IPS-20b (cell line): ENCODE results near the gene BTBD16.

Experiments
- H3K27ac ChIP-seq: one replicate; pipeline ENCODE4 v1.5.1; 2013; ENCODE audit warnings: low read length
- H3K27me3 ChIP-seq: 2 replicates; pipeline ENCODE4 v1.6.1; 2013; ENCODE audit warnings: mild to moderate bottlenecking, low read length, inconsistent platforms; ENCODE audit not compliant: insufficient read depth
- H3K36me3 ChIP-seq: 2 replicates; pipeline ENCODE4 v1.6.1; 2013; ENCODE audit warnings: low read depth, mild to moderate bottlenecking, inconsistent platforms, low read length, moderate library complexity; ENCODE audit not compliant: insufficient read depth
- H3K4me1 ChIP-seq: 2 replicates; pipeline ENCODE4 v1.6.1; 2013; ENCODE audit warnings: mild to moderate bottlenecking, control low read depth, inconsistent platforms, low read length, moderate library complexity; ENCODE audit not compliant: insufficient read depth
- H3K4me3 ChIP-seq: 2 replicates; pipeline ENCODE4 v1.5.1; 2013; ENCODE audit warnings: mild to moderate bottlenecking, low read length, inconsistent platforms
- H3K9ac ChIP-seq: 2 replicates; pipeline ENCODE4 v1.6.1; 2013; ENCODE audit warnings: low read depth, mild to moderate bottlenecking, inconsistent platforms, low read length, moderate library complexity
- H3K9me3 ChIP-seq: 2 replicates; pipeline ENCODE4 v1.6.1; 2013; ENCODE audit warnings: mild to moderate bottlenecking, low read depth, low read length, inconsistent platforms; ENCODE audit not compliant: insufficient read depth

BTBD16 gene

GRCh38 chr10:122352817-122353525 lies 81.9 kb downstream of the BTBD16 start:
- no peak overlapping the region for H3K9ac ChIP-seq
- H3K9me3 ChIP-seq, result no peaks in the 10 kb centered on the region
- no peak overlapping the region for H3K27ac ChIP-seq
- peaks cover 5% of the 10 kb centered on the region; the same call in 1 of the 2 replicates for H3K4me1 ChIP-seq
- H3K27me3 ChIP-seq, result no peaks in the 10 kb centered on the region
- H3K36me3 ChIP-seq, result no peaks in the 10 kb centered on the region
- no peak overlapping the region for H3K4me3 ChIP-seq

- Histone ChIP-seq H3K4me1 (peaks cover 5% of the 10 kb centered on the region; the same call in 1 of the 2 replicates), H3K9ac (no peak overlapping the region), H3K36me3 (no peaks in the 10 kb centered on the region), H3K27me3 (no peaks in the 10 kb centered on the region), H3K27ac (no peak overlapping the region), H3K4me3 (no peak overlapping the region), H3K9me3 (no peaks in the 10 kb centered on the region)
Observed at GRCh38 chr10:122354383-122354782, 83.3 kb downstream of the BTBD16 start.

- Histone ChIP-seq H3K27ac (no peak overlapping the region), H3K4me1 (no peaks in the 10 kb centered on the region), H3K9me3 (no peaks in the 10 kb centered on the region), H3K9ac (no peak overlapping the region), H3K36me3 (no peaks in the 10 kb centered on the region), H3K4me3 (no peak overlapping the region), H3K27me3 (no peaks in the 10 kb centered on the region)
Observed at GRCh38 chr10:122357685-122358084, 86.6 kb downstream of the BTBD16 start.

GRCh38 chr10:122359621-122360020 lies 88.5 kb downstream of the BTBD16 start:
- Histone ChIP-seq H3K4me3 (no peak overlapping the region), H3K27me3 (no peaks in the 10 kb centered on the region), H3K27ac (no peak overlapping the region), H3K9ac (no peak overlapping the region), H3K36me3 (no peaks in the 10 kb centered on the region), H3K9me3 (no peaks in the 10 kb centered on the region), H3K4me1 (no peaks in the 10 kb centered on the region)

- Histone ChIP-seq H3K36me3 (no peaks in the 10 kb centered on the region), H3K9ac (no peak overlapping the region), H3K27ac (no peak overlapping the region), H3K4me1 (no peaks in the 10 kb centered on the region), H3K27me3 (no peaks in the 10 kb centered on the region), H3K9me3 (no peaks in the 10 kb centered on the region), H3K4me3 (no peak overlapping the region)
Observed at GRCh38 chr10:122361046-122361445, 90.0 kb downstream of the BTBD16 start.

GRCh38 chr10:122362031-122362592 lies 91.0 kb downstream of the BTBD16 start:
- no peak overlapping the region for H3K9ac ChIP-seq
- no peaks in the 10 kb centered on the region for H3K36me3 ChIP-seq
- H3K27me3 ChIP-seq, result no peaks in the 10 kb centered on the region
- no peaks in the 10 kb centered on the region for H3K4me1 ChIP-seq
- no peak overlapping the region for H3K4me3 ChIP-seq
- no peaks in the 10 kb centered on the region for H3K9me3 ChIP-seq
- H3K27ac ChIP-seq, result no peak overlapping the region

GRCh38 chr10:122362621-122363020 lies 91.5 kb downstream of the BTBD16 start:
- H3K27ac ChIP-seq, result no peak overlapping the region
- H3K9ac ChIP-seq, result no peak overlapping the region
- 0 out of 2 replicates have a peak, but pooled peaks cover 2% of the 10 kb centered on the region for H3K9me3 ChIP-seq
- H3K4me1 ChIP-seq, result no peaks in the 10 kb centered on the region
- no peaks in the 10 kb centered on the region for H3K36me3 ChIP-seq
- no peaks in the 10 kb centered on the region for H3K27me3 ChIP-seq
- H3K4me3 ChIP-seq, result no peak overlapping the region

GRCh38 chr10:122363311-122363710 lies 92.2 kb downstream of the BTBD16 start:
- Histone ChIP-seq H3K27ac (no peak overlapping the region), H3K27me3 (no peaks in the 10 kb centered on the region), H3K36me3 (no peaks in the 10 kb centered on the region), H3K4me1 (peaks cover 1% of the 10 kb centered on the region; the same call in 1 of the 2 replicates), H3K9ac (no peak overlapping the region), H3K4me3 (no peak overlapping the region), H3K9me3 (0 out of 2 replicates have a peak, but pooled peaks cover 3% of the 10 kb centered on the region)

GRCh38 chr10:122363722-122364463 lies 92.8 kb downstream of the BTBD16 start:
- Histone ChIP-seq H3K9ac (no peak overlapping the region), H3K36me3 (no peaks in the 10 kb centered on the region), H3K9me3 (0 out of 2 replicates have a peak, but pooled peaks cover 3% of the 10 kb centered on the region), H3K27me3 (no peaks in the 10 kb centered on the region), H3K4me1 (peaks cover 7% of the 10 kb centered on the region; the same call in 1 of the 2 replicates), H3K4me3 (no peak overlapping the region), H3K27ac (no peak overlapping the region)

GRCh38 chr10:122368502-122369254 lies 97.6 kb downstream of the BTBD16 start:
- no peaks in the 10 kb centered on the region for H3K36me3 ChIP-seq
- H3K9me3 ChIP-seq, result 0 out of 2 replicates have a peak, but pooled peaks cover 3% of the 10 kb centered on the region
- H3K4me3 ChIP-seq, result no peak overlapping the region
- H3K27me3 ChIP-seq, result peaks cover 11% of the 10 kb centered on the region
- no peak overlapping the region for H3K27ac ChIP-seq
- no peak overlapping the region for H3K9ac ChIP-seq
- H3K4me1 ChIP-seq, result peaks cover 8% of the 10 kb centered on the region; the same call in 1 of the 2 replicates

- no peak overlapping the region for H3K9ac ChIP-seq
Observed at GRCh38 chr10:122373108-122373507, 102.0 kb downstream of the BTBD16 start.

More at GRCh38 chr10:122373108-122373507, 102.0 kb downstream of the BTBD16 start:
- Histone ChIP-seq H3K4me1 (peaks cover 21% of the 10 kb centered on the region; the same call in 1 of the 2 replicates), H3K4me3 (no peak overlapping the region), H3K9me3 (no peaks in the 10 kb centered on the region), H3K36me3 (no peaks in the 10 kb centered on the region), H3K27ac (no peak overlapping the region), H3K27me3 (peaks cover 17% of the 10 kb centered on the region)
